DOHH2 (cell line): ENCODE results near the gene TTC32.

ENCODE experiments used
- H3F3A ChIP-seq: fragments of 200-600 bp; sonication (generic), shearing (Covaris generic); 2 replicates; pipeline ENCODE4 v1.6.0; 2016; ENCODE audit warnings: antibody characterized with exemption, mild to moderate bottlenecking; ENCODE audit not compliant: control insufficient read depth, insufficient read depth
- H3K27ac ChIP-seq: fragments of 200-600 bp; sonication (generic); 2 replicates; pipeline ENCODE4 v1.5.1; 2014; ENCODE audit warnings: low read depth, mild to moderate bottlenecking, low read length, moderate library complexity
- H3K27me3 ChIP-seq: fragments of 200-600 bp; sonication (generic); 2 replicates; pipeline ENCODE4 v1.6.1; 2014; ENCODE audit warnings: mild to moderate bottlenecking, low read length, mixed read lengths; ENCODE audit not compliant: control insufficient read depth
- H3K36me3 ChIP-seq: fragments of 200-600 bp; sonication (generic); 2 replicates; pipeline ENCODE4 v1.6.1; 2014; ENCODE audit warnings: mild to moderate bottlenecking, low read length, moderate library complexity, mixed read lengths; ENCODE audit not compliant: control insufficient read depth
- H3K4me1 ChIP-seq: fragments of 200-600 bp; sonication (generic); 2 replicates; pipeline ENCODE4 v1.6.1; 2014; ENCODE audit warnings: mild to moderate bottlenecking, low read length, mixed read lengths; ENCODE audit not compliant: control insufficient read depth
- H3K4me2 ChIP-seq: fragments of 200-600 bp; sonication (generic); 2 replicates; pipeline ENCODE4 v1.6.0; 2014; ENCODE audit warnings: mild to moderate bottlenecking, low read length, moderate library complexity
- H3K4me3 ChIP-seq: fragments of 200-600 bp; sonication (generic); 2 replicates; pipeline ENCODE4 v1.5.1; 2014; ENCODE audit warnings: mild to moderate bottlenecking, low read length, mixed read lengths
- H3K79me2 ChIP-seq: fragments of 200-600 bp; sonication (generic); 2 replicates; pipeline ENCODE4 v1.6.1; 2014; ENCODE audit warnings: mild to moderate bottlenecking, low read length, mixed read lengths; ENCODE audit not compliant: control insufficient read depth
- H3K9me2 ChIP-seq: fragments of 200-600 bp; sonication (generic); replicated peaks from 2 replicates; pipeline ENCODE4 v1.6.1; 2014; ENCODE audit warnings: mild to moderate bottlenecking, low read length, mixed read lengths; ENCODE audit not compliant: control insufficient read depth
- H3K9me3 ChIP-seq: fragments of 200-600 bp; sonication (generic); 2 replicates; pipeline ENCODE4 v1.6.1; 2014; ENCODE audit warnings: antibody characterized with exemption, low read length, mixed read lengths; ENCODE audit not compliant: control insufficient read depth, insufficient read depth
- H4K20me1 ChIP-seq: fragments of 200-600 bp; sonication (generic); 2 replicates; pipeline ENCODE4 v1.6.0; 2014; ENCODE audit warnings: low read depth, mild to moderate bottlenecking, antibody characterized with exemption, low read length, moderate library complexity; ENCODE audit not compliant: control insufficient read depth, insufficient read depth
- CTCF ChIP-seq: fragments of 200-600 bp; sonication (generic); IDR thresholded peaks from one replicate; pipeline ENCODE4 v1.5.1; 2014; ENCODE audit warnings: antibody characterized with exemption, mild to moderate bottlenecking, low read depth, low read length; ENCODE audit not compliant: poor library complexity, severe bottlenecking
- EZH2phosphoT487 ChIP-seq: fragments of 200-600 bp; sonication (generic); IDR thresholded peaks from 2 replicates; pipeline ENCODE4 v1.6.1; 2017; ENCODE audit warnings: borderline replicate concordance, mild to moderate bottlenecking, antibody characterized with exemption, low read length, moderate library complexity, mixed read lengths

Gene TTC32

GRCh38 chr2:19879120-19879519, 22.7 kb downstream of the TTC32 start:
- H3K4me1 ChIP-seq, result no peaks in the 10 kb centered on the region
- no peak overlapping the region for H3K4me2 ChIP-seq
- no peaks in the 10 kb centered on the region for H3K9me3 ChIP-seq
- H3K36me3 ChIP-seq, result no peaks in the 10 kb centered on the region
- H3K4me3 ChIP-seq, result no peak overlapping the region
- H3F3A ChIP-seq, result no peaks in the 10 kb centered on the region
- H3K27me3 ChIP-seq, result no peaks in the 10 kb centered on the region
- H3K9me2 ChIP-seq, result no peaks in the 10 kb centered on the region
- no peak for TF ChIP-seq EZH2phosphoT487
- no peak for TF ChIP-seq CTCF
- H4K20me1 ChIP-seq, result no peaks in the 10 kb centered on the region
- no peak overlapping the region for H3K27ac ChIP-seq
- H3K79me2 ChIP-seq, result no peaks in the 10 kb centered on the region

- H3K4me1 ChIP-seq, result no peaks in the 10 kb centered on the region
- no peaks in the 10 kb centered on the region for H4K20me1 ChIP-seq
- H3K79me2 ChIP-seq, result no peaks in the 10 kb centered on the region
- H3K36me3 ChIP-seq, result no peaks in the 10 kb centered on the region
- TF ChIP-seq EZH2phosphoT487, result no peak
- TF ChIP-seq CTCF, result no peak
- no peaks in the 10 kb centered on the region for H3K9me2 ChIP-seq
- H3K27ac ChIP-seq, result no peak overlapping the region
- no peaks in the 10 kb centered on the region for H3K9me3 ChIP-seq
- no peak overlapping the region for H3K4me3 ChIP-seq
- H3F3A ChIP-seq, result no peaks in the 10 kb centered on the region
- H3K4me2 ChIP-seq, result no peak overlapping the region
- H3K27me3 ChIP-seq, result no peaks in the 10 kb centered on the region
Measured at GRCh38 chr2:19878268-19879046, 23.3 kb downstream of the TTC32 start.

GRCh38 chr2:19876751-19877150, 25.0 kb downstream of the TTC32 start:
- H3F3A ChIP-seq, result no peaks in the 10 kb centered on the region
- no peaks in the 10 kb centered on the region for H3K27me3 ChIP-seq
- no peak for TF ChIP-seq EZH2phosphoT487
- no peak for TF ChIP-seq CTCF
- no peak overlapping the region for H3K27ac ChIP-seq
- H3K4me2 ChIP-seq, result no peak overlapping the region
- H3K4me3 ChIP-seq, result no peak overlapping the region
- H3K36me3 ChIP-seq, result no peaks in the 10 kb centered on the region
- no peaks in the 10 kb centered on the region for H3K4me1 ChIP-seq
- H3K9me3 ChIP-seq, result no peaks in the 10 kb centered on the region
- no peaks in the 10 kb centered on the region for H4K20me1 ChIP-seq
- H3K9me2 ChIP-seq, result no peaks in the 10 kb centered on the region
- no peaks in the 10 kb centered on the region for H3K79me2 ChIP-seq
